H9 (cell line): ENCODE data around the gene MYH11. TPM values are rescaled to one million over a fixed set of nuclear protein-coding genes. Genes with fewer than 3 reads are reported as not detected.

Experiments used
- DNase-seq: peaks from one replicate; pipeline ENCODE4 v3.0.0-alpha.2; 2017
- H2AFZ ChIP-seq: one replicate; pipeline ENCODE4 v1.6.1; 2013; ENCODE audit warnings: mild to moderate bottlenecking, low read length, control low read depth, moderate library complexity
- H2AK5ac ChIP-seq: 2 replicates; pipeline ENCODE4 v1.6.1; 2013; ENCODE audit warnings: low read length, control low read depth, mixed read lengths; ENCODE audit not compliant: insufficient read length
- H2BK120ac ChIP-seq: one replicate; pipeline ENCODE4 v1.6.1; 2013; ENCODE audit warnings: low read depth, mild to moderate bottlenecking, low read length, control low read depth, inconsistent platforms; ENCODE audit not compliant: poor library complexity, severe bottlenecking
- H2BK12ac ChIP-seq: 2 replicates; pipeline ENCODE4 v1.6.1; 2013; ENCODE audit warnings: low read length, control low read depth, mixed read lengths, low read depth; ENCODE audit not compliant: insufficient read length
- H2BK15ac ChIP-seq: 2 replicates; pipeline ENCODE4 v1.6.1; 2013; ENCODE audit warnings: low read depth, low read length, control low read depth
- H2BK20ac ChIP-seq: one replicate; pipeline ENCODE4 v1.6.1; 2013; ENCODE audit warnings: low read depth, mild to moderate bottlenecking, low read length, control low read depth, inconsistent platforms; ENCODE audit not compliant: poor library complexity, severe bottlenecking
- H2BK5ac ChIP-seq: 2 replicates; pipeline ENCODE4 v1.6.1; 2013; ENCODE audit warnings: low read length, control low read depth, mixed read lengths; ENCODE audit not compliant: insufficient read length
- H3K14ac ChIP-seq: 2 replicates; pipeline ENCODE4 v1.6.1; 2013; ENCODE audit warnings: low read length, control low read depth; ENCODE audit not compliant: insufficient read depth
- H3K18ac ChIP-seq: 2 replicates; pipeline ENCODE4 v1.6.1; 2013; ENCODE audit warnings: low read depth, mild to moderate bottlenecking, mixed read lengths, low read length, control low read depth; ENCODE audit not compliant: insufficient read length
- H3K23ac ChIP-seq: 2 replicates; pipeline ENCODE4 v1.6.1; 2013; ENCODE audit warnings: low read length, control low read depth, mixed read lengths, low read depth; ENCODE audit not compliant: insufficient read length
- H3K23me2 ChIP-seq: 2 replicates; pipeline ENCODE4 v1.6.1; 2013; ENCODE audit warnings: low read depth, mild to moderate bottlenecking, mixed read lengths, low read length, control low read depth; ENCODE audit not compliant: insufficient read length, poor library complexity, severe bottlenecking
- H3K27ac ChIP-seq: 2 replicates; pipeline ENCODE4 v1.5.1; 2013; ENCODE audit warnings: low read length, control low read depth, mixed read lengths, low read depth; ENCODE audit not compliant: insufficient read length
- H3K27me3 ChIP-seq: 2 replicates; pipeline ENCODE4 v1.6.1; 2013; ENCODE audit warnings: low read length, control low read depth, inconsistent platforms; ENCODE audit not compliant: insufficient read depth
- H3K4ac ChIP-seq: 2 replicates; pipeline ENCODE4 v1.6.1; 2013; ENCODE audit warnings: low read depth, mild to moderate bottlenecking, control low read depth, inconsistent platforms, low read length, moderate library complexity
- H3K4me1 ChIP-seq: 2 replicates; pipeline ENCODE4 v1.6.1; 2013; ENCODE audit warnings: low read length, control low read depth, inconsistent platforms; ENCODE audit not compliant: insufficient read depth
- H3K4me2 ChIP-seq: 2 replicates; pipeline ENCODE4 v1.6.1; 2013; ENCODE audit warnings: low read length, control low read depth, mixed read lengths; ENCODE audit not compliant: insufficient read length, insufficient read depth
- H3K56ac ChIP-seq: 2 replicates; pipeline ENCODE4 v1.6.1; 2013; ENCODE audit warnings: low read depth, mild to moderate bottlenecking, mixed read lengths, low read length, control low read depth; ENCODE audit not compliant: insufficient read length
- H3K79me1 ChIP-seq: 2 replicates; pipeline ENCODE4 v1.6.1; 2013; ENCODE audit warnings: low read depth, mild to moderate bottlenecking, moderate library complexity, low read length, control low read depth, inconsistent platforms; ENCODE audit not compliant: insufficient read depth, poor library complexity, severe bottlenecking
- H3K79me2 ChIP-seq: 2 replicates; pipeline ENCODE4 v1.6.1; 2013; ENCODE audit warnings: low read length, control low read depth, inconsistent platforms; ENCODE audit not compliant: insufficient read depth
- H3K9ac ChIP-seq: 2 replicates; pipeline ENCODE4 v1.6.1; 2013; ENCODE audit warnings: low read length, control low read depth, mixed read lengths; ENCODE audit not compliant: insufficient read length; ENCODE audit errors: extremely low read depth
- H3K9me3 ChIP-seq: one replicate; pipeline ENCODE4 v1.6.1; 2013; ENCODE audit warnings: low read depth, low read length, inconsistent platforms; ENCODE audit not compliant: control insufficient read depth
- H3T11ph ChIP-seq: one replicate; pipeline ENCODE4 v1.6.1; 2013; ENCODE audit warnings: mild to moderate bottlenecking, low read length, control low read depth, inconsistent platforms
- H4K20me1 ChIP-seq: one replicate; pipeline ENCODE4 v1.6.1; 2013; ENCODE audit not compliant: control insufficient read depth, insufficient read length, insufficient read depth
- H4K5ac ChIP-seq: 2 replicates; pipeline ENCODE4 v1.6.1; 2013; ENCODE audit warnings: low read depth, mild to moderate bottlenecking, mixed read lengths, low read length, control low read depth; ENCODE audit not compliant: insufficient read length
- H4K8ac ChIP-seq: replicated peaks from 2 replicates; pipeline ENCODE4 v1.6.1; 2013; ENCODE audit warnings: low read length, control low read depth, mixed read lengths, low read depth; ENCODE audit not compliant: insufficient read length
- H4K91ac ChIP-seq: 2 replicates; pipeline ENCODE4 v1.6.1; 2013; ENCODE audit warnings: low read depth, mild to moderate bottlenecking, moderate library complexity, mixed read lengths, low read length, control low read depth; ENCODE audit not compliant: insufficient read length
- H3K27ac Mint-ChIP-seq, 3 experiments: 2 replicates in 2 of 3; 3 replicates in 1 of 3; pipeline ENCODE4 v1.8.0; 2020 to 2021; ENCODE audit warnings: mixed read lengths in 3 of 3, mild to moderate bottlenecking in 1 of 3, moderate library complexity in 1 of 3
- H3K27me3 Mint-ChIP-seq: 2 replicates; pipeline ENCODE4 v1.8.0; 2021; ENCODE audit warnings: low read depth, mild to moderate bottlenecking, moderate library complexity, mixed read lengths
- H3K36me3 Mint-ChIP-seq, 3 experiments: 2 replicates in 2 of 3; 3 replicates in 1 of 3; pipeline ENCODE4 v1.8.0; 2020 to 2021; ENCODE audit warnings: low read depth in 3 of 3, mixed read lengths in 3 of 3; ENCODE audit not compliant: insufficient read depth in 1 of 3
- H3K4me1 Mint-ChIP-seq, 2 experiments: 2 replicates each; pipeline ENCODE4 v1.8.0; 2020; ENCODE audit warnings: mixed read lengths in 2 of 2
- H3K4me3 Mint-ChIP-seq, 2 experiments: 2 replicates in 1 of 2; 3 replicates in 1 of 2; pipeline ENCODE4 v1.8.0; 2020 to 2021; ENCODE audit warnings: mild to moderate bottlenecking in 2 of 2, mixed read lengths in 2 of 2, moderate library complexity in 1 of 2
- H3K9me3 Mint-ChIP-seq, 2 experiments: 2 replicates in 1 of 2; 3 replicates in 1 of 2; pipeline ENCODE4 v1.8.0; 2020; ENCODE audit warnings: mild to moderate bottlenecking in 2 of 2, mixed read lengths in 2 of 2, moderate library complexity in 1 of 2
- CTCF ChIP-seq: fragments of 200-600 bp; sonication (generic); conservative IDR thresholded peaks from 3 replicates; pipeline ENCODE4 v1.8.0; 2021; ENCODE audit warnings: antibody characterized with exemption, mild to moderate bottlenecking
- WGBS: extraction: QIAGEN DNeasy Blood & Tissue Kit; methylation state at CpG from one replicate; pipeline ENCODE4 v1.1.7; 2013; ENCODE audit warnings: missing lambda C conversion rate, low lambda C conversion rate, mixed read lengths; ENCODE audit not compliant: insufficient read length; ENCODE audit errors: extremely low coverage; 5-methylcytosine and 5-hydroxymethylcytosine counted together
- total RNA-seq: library from RNA; stranded (reverse); gene quantifications from 2 replicates; pipeline ENCODE4 v1.2.1, GENCODE V29; 2021

MYH11 gene
- total RNA-seq, 1 experiment from 2014 or later = 0.42 TPM

DNA sequence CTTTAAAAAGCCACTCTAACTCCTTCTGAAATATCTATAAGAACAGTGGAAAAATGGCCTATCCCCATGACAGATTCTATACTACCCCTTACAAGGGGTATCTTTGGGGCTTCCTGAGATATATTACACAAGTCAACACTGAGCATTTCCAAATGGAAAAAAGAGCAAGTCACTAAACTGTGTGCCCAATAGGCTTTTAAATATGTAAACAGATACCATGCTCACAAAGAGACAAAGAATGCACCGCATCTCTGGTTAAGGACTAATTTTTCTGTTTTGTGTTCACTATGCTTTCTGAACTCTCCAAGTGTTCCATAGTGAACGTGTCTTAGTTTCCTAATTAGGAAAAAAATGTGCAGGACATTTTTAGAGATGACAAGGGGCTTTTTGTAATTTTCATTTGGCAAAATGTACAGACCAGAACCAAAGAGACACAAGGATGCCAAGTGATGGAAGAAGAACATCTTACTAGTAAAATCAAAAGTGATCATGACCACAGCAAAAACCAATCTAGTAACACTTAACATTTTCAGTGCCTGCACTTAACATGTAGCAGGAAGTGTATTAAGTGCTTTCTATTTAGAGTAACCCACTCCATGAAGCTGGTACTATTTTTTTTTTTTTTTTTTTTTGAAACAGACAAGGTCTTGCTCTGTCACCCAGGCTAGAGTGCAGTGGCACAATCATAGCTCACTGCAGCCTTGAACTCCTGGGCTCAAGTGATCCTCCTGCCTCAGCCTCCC is 21.5 kb downstream of the MYH11 start:
- Histone ChIP-seq H3K4ac (no peak overlapping the region), H3K23ac (no peak overlapping the region), H4K20me1 (no peaks in the 10 kb centered on the region), H4K5ac (no peak overlapping the region), H3K14ac (no peak overlapping the region), H3K9ac (no peak overlapping the region), H2BK5ac (no peak overlapping the region), H3K56ac (no peak overlapping the region), H2BK120ac (no peak overlapping the region), H3T11ph (no peak overlapping the region), H3K27me3 (no peaks in the 10 kb centered on the region), H2BK15ac (no peak overlapping the region), H2BK20ac (no peak overlapping the region), H3K18ac (no peak overlapping the region), H3K4me1 (no peaks in the 10 kb centered on the region), H3K79me1 (no peaks in the 10 kb centered on the region), H2BK12ac (no peak overlapping the region), H4K91ac (no peak overlapping the region), H3K23me2 (no peaks in the 10 kb centered on the region), H3K4me2 (no peak overlapping the region), H3K79me2 (no peaks in the 10 kb centered on the region), H2AFZ (no peak overlapping the region), H2AK5ac (no peak overlapping the region), H3K27ac (no peak overlapping the region), H4K8ac (no peak overlapping the region), H3K9me3 (no peaks in the 10 kb centered on the region)
- no peaks in the 10 kb centered on the region for H3K36me3 Mint-ChIP-seq
- no peak overlapping the region for H3K27ac Mint-ChIP-seq
- TF ChIP-seq CTCF = no peak
- H3K4me3 Mint-ChIP-seq = no peak overlapping the region
- no peaks in the 10 kb centered on the region for H3K9me3 Mint-ChIP-seq
- no peaks in the 10 kb centered on the region for H3K27me3 Mint-ChIP-seq
- H3K4me1 Mint-ChIP-seq = no peaks in the 10 kb centered on the region
- no peak for DNase-seq
- WGBS = no CpG with 5 or more reads among the region's 2 CpGs
